Activated CD4-positive, alpha-beta T cell treated with anti-CD3 and anti-CD28 coated beads, Interleukin-2, amount 10 ng/mL, durations not matched to agents 24 days and 14 days (primary cell): Measurements from ENCODE around the gene CD2. TPM values are rescaled to one million over a fixed set of nuclear protein-coding genes. Genes with fewer than 3 reads are reported as not detected.

Source experiments
- DNase-seq: peaks from one replicate; pipeline ENCODE4 v3.0.0; 2022
- H3K27ac Mint-ChIP-seq: one replicate; pipeline ENCODE4 v1.8.0; 2022; ENCODE audit warnings: mild to moderate bottlenecking, mixed read lengths
- H3K27me3 Mint-ChIP-seq: one replicate; pipeline ENCODE4 v1.8.0; 2022; ENCODE audit warnings: mixed read lengths
- H3K36me3 Mint-ChIP-seq: one replicate; pipeline ENCODE4 v1.8.0; 2022; ENCODE audit warnings: low read depth, mild to moderate bottlenecking, mixed read lengths
- H3K4me1 Mint-ChIP-seq: one replicate; pipeline ENCODE4 v1.8.0; 2021; ENCODE audit warnings: mixed read lengths
- H3K4me3 Mint-ChIP-seq: one replicate; pipeline ENCODE4 v1.8.0; 2022; ENCODE audit warnings: mild to moderate bottlenecking, moderate library complexity, mixed read lengths
- H3K9me3 Mint-ChIP-seq: one replicate; pipeline ENCODE4 v1.8.0; 2021; ENCODE audit warnings: mixed read lengths
- intact Hi-C: fragments of 100-400 bp; cut with micrococcal nuclease; formaldehyde crosslinking; loops from one replicate; pipeline ENCODE4 v1.15.1; 2023
- total RNA-seq: library from RNA; stranded (reverse); gene quantifications from 2 replicates; pipeline ENCODE4 v1.2.3, GENCODE V29; 2022

The CD2 gene
- total RNA-seq, 1 donor from 2014 or later: 501 TPM

- Mint-ChIP-seq H3K27me3 (peaks cover 4% of the 10 kb centered on the region), H3K4me1 (peaks cover 11% of the 10 kb centered on the region), H3K9me3 (peaks cover 8% of the 10 kb centered on the region), H3K27ac (no peak overlapping the region), H3K4me3 (no peak overlapping the region), H3K36me3 (no peaks in the 10 kb centered on the region)
- DNase-seq: no peak
- intact Hi-C loops: no loop called here
Observed at GRCh38 chr1:116721451-116722007, 32.7 kb upstream of the CD2 start.

- H3K4me1 Mint-ChIP-seq: peaks cover 18% of the 10 kb centered on the region
- H3K9me3 Mint-ChIP-seq: peaks cover 5% of the 10 kb centered on the region
- no peaks in the 10 kb centered on the region for H3K27me3 Mint-ChIP-seq
- DNase-seq: no peak
- intact Hi-C loops: no loop called here
- no peaks in the 10 kb centered on the region for H3K36me3 Mint-ChIP-seq
- no peak overlapping the region for H3K4me3 Mint-ChIP-seq
- no peak overlapping the region for H3K27ac Mint-ChIP-seq
Observed at GRCh38 chr1:116722016-116722838, 32.0 kb upstream of the CD2 start.

- H3K27ac Mint-ChIP-seq: no peak overlapping the region
- peaks cover 5% of the 10 kb centered on the region for H3K9me3 Mint-ChIP-seq
- intact Hi-C loops: loop anchor here (1.0 kb wide), 3 partner anchors 38 to 330 kb away; no protein-coding TSS in a partner anchor
- no peaks in the 10 kb centered on the region for H3K27me3 Mint-ChIP-seq
- no peaks in the 10 kb centered on the region for H3K36me3 Mint-ChIP-seq
- no peak overlapping the region for H3K4me3 Mint-ChIP-seq
- DNase-seq: peak; percentile 92
- peaks cover 30% of the 10 kb centered on the region for H3K4me1 Mint-ChIP-seq
Observed at GRCh38 chr1:116724765-116725375, 29.4 kb upstream of the CD2 start.

- Mint-ChIP-seq H3K4me3 (no peak overlapping the region), H3K27ac (no peak overlapping the region), H3K9me3 (peaks cover 5% of the 10 kb centered on the region), H3K4me1 (peaks cover 30% of the 10 kb centered on the region), H3K36me3 (no peaks in the 10 kb centered on the region), H3K27me3 (no peaks in the 10 kb centered on the region)
- intact Hi-C loops: loop anchor here (2.0 kb wide), 1 partner anchor 151 kb away; no protein-coding TSS in a partner anchor
- DNase-seq: no peak
Observed at GRCh38 chr1:116725798-116726197, 28.4 kb upstream of the CD2 start.

- intact Hi-C loops: loop anchor here (2.0 kb wide), 1 partner anchor 152 kb away; no protein-coding TSS in a partner anchor
- DNase-seq: no peak
- Mint-ChIP-seq H3K27ac (peak overlapping the region; percentile 79), H3K36me3 (no peaks in the 10 kb centered on the region), H3K4me3 (peak overlapping the region; percentile 22), H3K4me1 (peaks cover 35% of the 10 kb centered on the region), H3K9me3 (peaks cover 5% of the 10 kb centered on the region), H3K27me3 (no peaks in the 10 kb centered on the region)
Observed at GRCh38 chr1:116726872-116727820, 27.1 kb upstream of the CD2 start.

- peaks cover 5% of the 10 kb centered on the region for H3K9me3 Mint-ChIP-seq
Observed at GRCh38 chr1:116731439-116731838, 22.8 kb upstream of the CD2 start.

GRCh38 chr1:116732726-116733125 is 21.5 kb upstream of the CD2 start:
- Mint-ChIP-seq H3K36me3 (no peaks in the 10 kb centered on the region), H3K4me1 (peaks cover 42% of the 10 kb centered on the region), H3K9me3 (peaks cover 5% of the 10 kb centered on the region), H3K4me3 (no peak overlapping the region), H3K27me3 (no peaks in the 10 kb centered on the region), H3K27ac (no peak overlapping the region)
- intact Hi-C loops: loop anchor here (10.0 kb wide), 1 partner anchor 932 kb away; no protein-coding TSS in a partner anchor
- DNase-seq: no peak

More at GRCh38 chr1:116731439-116731838, 22.8 kb upstream of the CD2 start:
- H3K4me3 Mint-ChIP-seq: no peak overlapping the region
- intact Hi-C loops: loop anchor here (10.0 kb wide), 1 partner anchor 933 kb away; no protein-coding TSS in a partner anchor
- H3K4me1 Mint-ChIP-seq: peaks cover 42% of the 10 kb centered on the region
- DNase-seq: no peak
- peak overlapping the region; percentile 14 for H3K27ac Mint-ChIP-seq
- no peaks in the 10 kb centered on the region for H3K36me3 Mint-ChIP-seq
- no peaks in the 10 kb centered on the region for H3K27me3 Mint-ChIP-seq

- Mint-ChIP-seq H3K4me3 (no peak overlapping the region), H3K27me3 (no peaks in the 10 kb centered on the region), H3K36me3 (no peaks in the 10 kb centered on the region), H3K27ac (no peak overlapping the region), H3K4me1 (peaks cover 45% of the 10 kb centered on the region), H3K9me3 (no peaks in the 10 kb centered on the region)
- intact Hi-C loops: loop anchor here (10.0 kb wide), 1 partner anchor 931 kb away; no protein-coding TSS in a partner anchor
- DNase-seq: no peak
Observed at GRCh38 chr1:116733476-116734365, 20.5 kb upstream of the CD2 start.

- H3K4me3 Mint-ChIP-seq: no peak overlapping the region
- H3K36me3 Mint-ChIP-seq: peaks cover 4% of the 10 kb centered on the region
- no peaks in the 10 kb centered on the region for H3K27me3 Mint-ChIP-seq
- H3K4me1 Mint-ChIP-seq: peaks cover 59% of the 10 kb centered on the region
- intact Hi-C loops: loop anchor here (5.0 to 10.0 kb wide), 2 partner anchors 178 to 930 kb away; no protein-coding TSS in a partner anchor
- H3K9me3 Mint-ChIP-seq: no peaks in the 10 kb centered on the region
- DNase-seq: no peak
- H3K27ac Mint-ChIP-seq: peak overlapping the region; percentile 100
Observed at GRCh38 chr1:116735246-116735645, 19.0 kb upstream of the CD2 start.

- peaks cover 67% of the 10 kb centered on the region for H3K4me1 Mint-ChIP-seq
- H3K36me3 Mint-ChIP-seq: peaks cover 15% of the 10 kb centered on the region
- intact Hi-C loops: loop anchor here (1.0 to 10.0 kb wide), 12 partner anchors 80 to 928 kb away; partner anchors contain the start of gene CD101
- H3K4me3 Mint-ChIP-seq: peak overlapping the region; percentile 76
- H3K27me3 Mint-ChIP-seq: no peaks in the 10 kb centered on the region
- H3K27ac Mint-ChIP-seq: peak overlapping the region; percentile 100
- peaks cover 9% of the 10 kb centered on the region for H3K9me3 Mint-ChIP-seq
- DNase-seq: peak; percentile 93
Observed at GRCh38 chr1:116737020-116737854, 17.0 kb upstream of the CD2 start.

GRCh38 chr1:116737855-116738321 is 16.3 kb upstream of the CD2 start:
- intact Hi-C loops: loop anchor here (1.0 to 10.0 kb wide), 18 partner anchors 16 to 927 kb away; partner anchors contain the start of genes CD101, CD2 and TTF2
- H3K4me3 Mint-ChIP-seq: peak overlapping the region; percentile 76
- H3K36me3 Mint-ChIP-seq: peaks cover 16% of the 10 kb centered on the region
- peaks cover 67% of the 10 kb centered on the region for H3K4me1 Mint-ChIP-seq
- no peaks in the 10 kb centered on the region for H3K27me3 Mint-ChIP-seq
- H3K27ac Mint-ChIP-seq: peak overlapping the region; percentile 100
- DNase-seq: peak; percentile 85
- H3K9me3 Mint-ChIP-seq: peaks cover 12% of the 10 kb centered on the region
